ENCODE results near the gene ETNK2.

Gene ETNK2

DNA sequence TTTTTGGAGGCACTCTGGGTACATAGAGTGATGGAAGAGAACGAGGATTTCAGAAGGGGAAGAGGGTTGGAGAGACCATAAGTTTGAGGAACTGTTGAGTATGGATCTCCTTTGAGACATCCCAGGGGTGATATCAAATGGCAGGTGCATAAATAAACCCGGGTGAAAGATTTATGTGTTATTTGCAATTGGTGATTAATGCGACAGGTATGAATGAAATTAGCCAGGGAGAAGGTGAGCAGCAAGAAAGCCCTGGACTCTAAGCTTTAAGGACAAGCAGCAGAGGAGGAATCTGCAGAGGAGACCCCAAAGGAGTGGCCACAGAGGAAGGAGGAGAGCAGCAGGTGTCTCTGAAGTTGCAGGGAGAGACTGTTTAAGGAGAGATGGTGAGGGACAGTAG is 23.1 kb upstream of the ETNK2 start:
- FAIRE-seq, result no peak

- no peak for FAIRE-seq
Observed at GRCh38 chr1:204172404-204173029, 20.7 kb upstream of the ETNK2 start.

DNA sequence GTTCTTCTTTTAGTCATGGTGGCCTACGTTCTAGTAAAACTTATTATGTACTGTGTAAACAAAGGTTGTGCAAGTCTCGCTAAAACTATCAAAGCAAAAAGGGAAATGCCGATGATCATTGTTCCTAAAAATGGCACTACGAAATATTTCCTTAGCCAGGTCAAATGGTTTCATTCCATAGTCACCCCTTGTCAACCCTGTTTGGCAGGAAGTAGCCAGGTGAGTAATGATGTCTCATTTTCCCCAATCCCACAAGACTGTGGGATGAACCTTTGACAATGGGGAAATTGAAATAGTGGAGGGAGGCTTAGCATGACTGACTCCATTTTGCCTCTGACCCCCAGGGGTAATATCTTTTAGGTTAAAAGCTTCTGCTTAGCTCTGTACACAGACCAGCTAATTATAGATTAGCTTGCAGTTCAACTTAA is 19.9 kb upstream of the ETNK2 start:
- FAIRE-seq, result no peak

DNA sequence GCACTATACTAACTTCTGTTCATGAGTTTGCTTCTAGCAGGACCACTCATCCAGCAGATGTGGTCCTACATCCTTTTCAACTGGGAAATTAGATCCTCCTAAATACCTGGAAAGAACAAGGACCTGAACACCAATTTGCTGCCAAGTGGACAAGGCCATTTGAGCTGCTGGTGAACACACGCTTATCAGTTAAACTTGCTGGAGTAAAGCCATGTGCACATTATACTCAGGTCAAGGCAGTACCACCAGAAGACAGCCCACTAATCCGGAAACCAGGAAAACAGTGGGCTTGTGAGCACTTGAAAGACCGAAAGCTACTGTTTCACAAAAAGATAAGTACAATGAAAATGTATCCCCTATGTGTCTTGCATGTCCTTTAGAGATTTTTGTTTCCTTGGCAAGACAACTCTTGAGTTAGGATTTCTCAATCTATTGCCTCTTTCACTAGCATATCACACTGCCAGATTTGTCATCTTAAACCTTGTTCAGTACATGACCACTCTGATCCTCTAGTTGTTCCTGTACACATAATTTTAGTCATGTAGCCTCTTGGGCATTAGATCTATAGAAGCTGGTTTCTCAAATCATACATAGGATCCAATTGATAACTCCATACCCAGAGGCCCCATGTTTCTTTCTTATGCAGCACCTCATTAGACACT is 18.8 kb upstream of the ETNK2 start:
- FAIRE-seq, result no peak

DNA sequence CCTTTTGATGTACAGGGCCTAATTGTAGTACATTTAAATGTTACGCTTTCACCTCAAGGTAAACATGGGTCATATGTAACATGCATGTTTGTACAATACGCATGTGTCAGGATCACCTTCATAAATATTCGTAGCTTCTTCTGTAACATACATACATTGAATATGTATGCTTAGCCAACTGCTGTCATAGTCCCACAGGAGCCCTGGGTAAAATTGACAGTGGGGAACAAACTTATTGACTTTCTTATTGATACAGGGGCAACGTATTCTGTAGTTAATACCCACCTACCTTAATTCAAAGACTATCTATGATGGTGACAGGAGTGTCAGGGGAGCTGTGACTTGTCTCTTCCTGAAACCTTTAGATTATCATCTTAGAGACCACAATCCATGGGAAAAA is 18.0 kb upstream of the ETNK2 start:
- no peak for FAIRE-seq

- no peak for FAIRE-seq
Observed at GRCh38 chr1:204167730-204168129, 15.9 kb upstream of the ETNK2 start.

DNA sequence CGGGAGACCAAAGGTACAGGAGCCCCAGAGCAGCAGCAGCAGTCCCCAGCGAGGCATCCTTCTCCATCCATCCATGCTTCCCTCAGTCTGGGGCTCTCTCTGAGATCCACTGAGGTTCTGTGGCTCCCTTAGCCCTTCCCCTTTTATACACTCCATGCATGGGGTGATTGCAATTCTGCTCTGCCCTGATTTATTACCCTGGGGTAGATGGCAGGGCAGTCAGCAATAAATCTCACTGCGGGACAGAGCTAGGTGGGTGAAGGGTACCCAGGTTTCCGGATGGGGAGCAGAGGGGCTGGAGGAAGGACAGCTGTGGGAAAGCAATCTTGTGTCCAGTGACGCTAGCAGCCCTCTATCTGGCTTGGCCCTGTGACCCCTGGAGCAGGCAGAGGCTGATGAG is 14.4 kb upstream of the ETNK2 start, which contains the start of gene REN:
REN (minus strand) TSS at position 119 of the 400 bp plus-strand sequence; CDS start at position 75, 44 bp downstream.
- FAIRE-seq, result no peak

DNA sequence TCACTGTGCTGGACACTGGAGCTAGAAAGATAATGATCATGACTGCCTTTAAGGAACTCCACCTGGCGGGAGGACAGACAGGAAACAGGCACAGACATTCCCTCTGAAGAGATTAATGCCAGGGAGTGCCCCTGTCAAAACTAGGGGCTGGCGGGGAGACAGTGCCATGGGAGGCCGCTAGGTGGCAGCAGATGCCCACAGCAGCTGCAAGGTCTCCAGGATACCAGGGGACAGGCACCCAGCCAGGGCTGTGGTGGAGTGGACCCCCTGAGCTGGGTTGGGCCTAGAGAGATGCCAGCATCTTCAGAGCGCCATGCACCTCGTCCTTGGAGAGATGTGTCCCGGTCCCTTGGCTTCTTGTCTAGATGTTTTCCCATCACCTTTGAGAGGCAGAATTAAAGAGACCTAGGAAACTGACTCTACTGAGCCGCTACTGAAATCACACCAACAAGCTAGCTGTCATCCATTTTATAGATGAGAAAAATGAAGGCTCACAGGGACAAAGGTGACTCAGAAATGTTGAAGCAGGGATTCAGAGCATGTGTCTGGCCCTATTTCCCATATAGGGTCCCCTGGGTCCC is 10.7 kb upstream of the ETNK2 start:
- FAIRE-seq, result no peak

DNA sequence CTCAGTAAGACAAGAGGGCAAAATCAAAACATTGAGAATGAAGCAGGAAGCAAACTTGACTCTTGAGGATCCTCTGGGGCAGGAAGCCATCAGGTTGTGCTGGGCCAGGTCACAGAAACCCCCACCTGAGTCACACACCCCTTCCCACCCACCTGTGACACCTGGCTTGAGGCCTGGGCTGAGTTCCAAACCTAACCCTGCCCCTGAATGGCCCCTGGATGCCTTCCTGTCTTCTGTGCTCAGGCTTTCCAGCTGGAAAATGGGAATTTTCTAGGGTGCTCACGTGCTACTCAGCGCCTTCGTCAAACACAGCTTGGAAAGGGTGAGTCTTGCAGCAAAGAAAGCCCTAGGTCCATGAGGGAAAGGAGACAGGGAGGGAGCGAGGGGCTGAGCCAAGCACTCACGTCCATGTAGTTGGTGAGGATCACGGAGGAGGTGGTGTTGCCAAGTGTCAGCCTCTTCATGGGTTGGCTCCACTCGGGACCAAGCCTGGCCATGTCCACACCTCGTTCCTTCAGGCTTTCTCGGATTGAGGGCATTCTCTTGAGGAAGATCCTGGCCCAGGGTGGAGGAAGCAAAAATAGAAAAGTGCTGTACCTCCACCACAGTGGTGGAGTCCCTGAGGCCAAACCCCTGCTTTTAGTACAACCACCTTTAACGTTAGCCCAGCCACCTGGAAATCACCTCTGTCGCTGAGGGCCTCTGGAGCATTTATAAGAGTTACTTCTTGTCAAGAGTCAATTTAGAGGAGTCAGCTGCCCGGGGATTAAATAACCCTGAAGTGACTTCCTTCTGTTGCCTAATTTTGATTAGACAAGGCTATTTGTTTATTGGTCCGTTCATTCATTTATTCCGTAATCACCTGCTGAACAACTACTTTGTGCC is 10.0 kb upstream of the ETNK2 start:
- FAIRE-seq, result peak; percentile 56

DNA sequence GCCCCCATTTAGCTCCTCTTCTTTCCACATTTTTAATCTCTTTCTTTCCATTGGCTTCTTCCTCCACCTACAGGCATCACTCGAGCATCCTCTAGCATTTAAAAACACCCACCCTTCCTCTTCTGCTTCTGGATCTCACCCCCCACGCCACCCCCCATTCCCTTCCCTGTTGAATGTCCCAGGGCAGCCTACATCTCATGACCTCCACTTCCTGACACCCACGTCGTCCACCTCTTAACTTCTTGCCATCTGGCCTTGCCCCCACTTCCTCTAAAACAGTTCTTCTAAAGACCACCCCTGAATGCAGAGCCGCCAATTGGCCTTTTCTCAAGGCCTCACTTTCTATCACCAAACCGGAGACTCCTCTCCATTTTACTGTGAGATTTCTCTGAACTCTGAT is 6.1 kb upstream of the ETNK2 start:
- no peak for FAIRE-seq

- FAIRE-seq, result no peak
Observed at GRCh38 chr1:204155881-204156280, 4.0 kb upstream of the ETNK2 start.

GRCh38 chr1:204154568-204155255 is 2.9 kb upstream of the ETNK2 start:
- FAIRE-seq, result no peak

DNA sequence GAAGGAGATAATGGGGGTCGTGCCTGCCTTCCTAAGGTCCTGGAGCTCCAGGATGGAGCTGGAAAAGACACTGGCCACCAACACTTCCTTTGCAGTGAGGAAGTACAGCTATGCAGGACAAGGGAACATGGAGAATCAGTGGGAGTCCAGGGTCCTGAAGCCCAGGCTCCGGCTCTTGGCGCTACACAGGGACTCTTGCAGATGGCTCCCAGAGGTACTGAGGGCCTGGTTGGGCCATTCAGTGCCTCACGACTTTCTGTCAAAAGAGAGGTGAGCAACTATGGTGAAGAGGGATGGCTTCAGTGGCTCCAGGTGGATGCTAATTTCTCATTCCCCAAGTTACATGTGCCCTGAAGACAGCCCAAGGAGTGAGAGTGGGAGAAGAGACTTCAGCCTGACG is 1.8 kb upstream of the ETNK2 start:
- no peak for FAIRE-seq

GRCh38 chr1:204152310-204153044 is 633 bp upstream of the ETNK2 start:
- FAIRE-seq, result no peak

DNA sequence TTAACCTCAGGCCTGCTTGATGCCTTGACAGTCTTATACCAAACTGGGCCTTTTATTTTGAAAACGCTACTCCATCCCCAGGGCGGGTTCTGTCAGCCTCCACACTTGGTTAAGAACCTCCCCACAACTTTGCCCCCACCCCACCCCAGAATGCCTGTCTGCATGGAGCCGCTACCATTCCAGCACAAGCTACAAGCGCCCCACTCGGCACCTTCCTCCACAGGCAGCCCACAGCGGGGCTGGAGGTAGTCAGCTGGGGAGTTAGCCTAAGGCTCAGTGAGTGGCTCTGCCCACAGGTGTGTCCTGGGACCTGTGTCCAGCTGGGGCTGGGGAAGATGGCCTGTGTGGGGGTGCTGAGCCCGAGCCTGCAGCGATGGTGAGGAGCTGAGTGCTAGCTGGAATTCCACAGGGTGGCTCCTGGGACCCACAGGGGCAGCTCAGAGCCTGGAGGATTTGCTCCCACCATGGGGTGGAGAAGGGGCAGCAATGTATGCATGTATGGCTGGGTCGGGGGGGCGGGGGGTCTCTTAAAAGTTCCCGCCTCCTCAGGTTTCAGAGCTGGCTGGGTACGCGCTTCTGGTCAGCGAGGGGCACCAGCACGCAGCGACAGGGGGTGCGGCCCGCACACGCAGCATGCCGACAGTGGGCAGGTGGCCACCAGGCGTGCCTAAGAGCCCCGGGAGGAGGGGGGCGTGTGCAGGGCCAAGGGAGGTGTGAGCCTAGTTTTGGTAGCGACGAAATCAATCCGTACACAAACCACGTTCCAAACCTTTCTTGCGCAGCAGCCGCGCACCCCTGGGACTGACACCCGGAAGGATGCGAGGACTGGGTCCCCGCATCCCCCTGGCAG is 917 bp downstream of the ETNK2 start:
- FAIRE-seq, result no peak

DNA sequence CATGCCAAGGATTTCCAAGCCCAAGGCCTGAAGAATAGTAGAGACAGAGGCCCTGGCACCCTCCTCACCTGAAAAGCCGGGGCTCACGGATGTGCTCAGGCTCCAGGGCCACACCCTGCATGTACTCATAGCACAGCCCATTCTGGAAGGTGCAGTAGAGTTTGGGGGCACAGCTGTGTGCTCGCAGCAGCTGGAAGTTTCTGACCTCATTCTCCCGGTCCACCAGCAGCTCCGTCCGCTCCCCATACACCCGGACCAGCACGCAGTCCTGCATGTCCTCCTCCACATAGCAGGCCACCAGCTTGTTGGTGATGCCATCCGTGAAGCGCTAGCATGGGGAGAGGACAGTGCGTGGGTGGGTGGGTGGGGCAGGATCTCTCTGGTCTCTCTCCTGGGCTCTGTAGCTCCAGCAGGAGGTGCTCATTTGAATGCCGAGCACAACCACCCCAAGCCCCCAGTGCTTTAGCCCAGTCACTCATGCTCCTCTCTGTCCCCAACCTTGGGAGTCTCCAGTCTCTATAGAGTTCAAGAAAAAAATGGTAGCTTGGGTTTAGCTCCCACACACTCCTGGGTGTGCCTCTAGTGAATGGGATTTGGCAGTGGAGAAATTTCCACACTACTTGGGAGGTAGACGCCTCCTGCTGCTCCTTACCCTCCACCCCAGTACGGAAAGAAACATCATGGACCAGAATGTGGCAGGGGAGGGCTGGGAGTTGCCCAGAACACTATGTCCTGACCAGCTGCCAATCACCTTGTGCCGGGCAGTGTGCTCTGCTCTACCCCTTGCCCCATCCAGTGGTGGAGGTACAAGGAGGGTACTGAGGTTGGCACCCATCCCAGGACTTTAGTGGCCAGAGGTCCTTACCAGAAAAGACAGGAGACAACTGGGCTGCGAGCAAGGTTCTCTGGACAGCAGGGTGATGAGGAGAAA is 1.9 kb downstream of the ETNK2 start:
- FAIRE-seq, result no peak

DNA sequence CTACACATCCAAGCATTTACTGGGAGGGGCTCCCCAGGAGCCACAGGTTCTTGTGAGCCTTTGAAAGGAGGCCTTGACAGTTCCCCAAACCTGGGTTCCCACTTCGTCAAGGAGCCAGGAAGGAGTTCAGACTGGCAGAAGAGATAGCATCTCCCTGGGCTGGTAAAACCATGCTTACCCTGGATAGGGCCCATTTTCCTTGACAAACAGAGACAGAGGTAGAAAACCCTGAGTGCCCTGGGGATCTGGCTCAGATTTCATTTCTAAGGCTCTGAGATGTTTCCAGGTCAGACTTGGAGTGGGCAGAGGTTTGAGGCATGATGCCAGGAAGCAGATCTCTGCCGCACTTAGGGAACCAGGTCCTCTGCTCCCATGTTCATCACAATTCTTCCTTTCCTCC is 2.7 kb downstream of the ETNK2 start:
- FAIRE-seq, result no peak

GRCh38 chr1:204147406-204148383 is 4.1 kb downstream of the ETNK2 start:
- no peak for FAIRE-seq

DNA sequence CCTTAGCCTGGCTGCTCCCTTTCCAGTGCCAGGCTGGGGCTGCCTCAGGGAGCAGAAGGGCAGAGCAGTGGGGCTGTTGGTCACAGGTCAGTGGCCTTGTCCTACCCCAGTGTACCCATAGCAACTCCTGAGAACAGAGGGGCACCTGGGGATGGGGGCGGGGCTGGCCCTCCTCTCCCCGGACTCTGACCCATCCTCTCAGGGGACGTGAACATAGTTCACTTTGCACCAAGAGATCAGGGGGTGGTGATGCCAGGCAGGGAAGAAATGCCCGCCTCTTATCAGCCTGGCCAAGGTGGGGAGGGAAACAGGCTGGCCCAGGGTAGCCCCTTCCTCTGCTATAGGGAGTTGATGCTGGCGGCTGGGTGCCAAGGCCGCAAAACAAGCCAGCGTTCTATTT is 4.9 kb downstream of the ETNK2 start:
- FAIRE-seq, result no peak

All from islet of Langerhans (tissue), 1 donor.